Limb (tissue), 2 donors: ENCODE results near the gene APOC4.
A peak's percentile ranks its signal among the peaks of the same experiment; 100 is the strongest.
"Not testable (repeated sequence)": the region's sequence is repeated elsewhere in the genome, so short reads cannot be mapped to it uniquely, and the experiment has no call there.

Experiments used
- DNase-seq, 2 donors: peaks; one replicate each; pipeline ENCODE4 v3.0.0-alpha.2; 2016; ENCODE audit errors: extremely low spot score in 2 of 2

Gene APOC4

DNA sequence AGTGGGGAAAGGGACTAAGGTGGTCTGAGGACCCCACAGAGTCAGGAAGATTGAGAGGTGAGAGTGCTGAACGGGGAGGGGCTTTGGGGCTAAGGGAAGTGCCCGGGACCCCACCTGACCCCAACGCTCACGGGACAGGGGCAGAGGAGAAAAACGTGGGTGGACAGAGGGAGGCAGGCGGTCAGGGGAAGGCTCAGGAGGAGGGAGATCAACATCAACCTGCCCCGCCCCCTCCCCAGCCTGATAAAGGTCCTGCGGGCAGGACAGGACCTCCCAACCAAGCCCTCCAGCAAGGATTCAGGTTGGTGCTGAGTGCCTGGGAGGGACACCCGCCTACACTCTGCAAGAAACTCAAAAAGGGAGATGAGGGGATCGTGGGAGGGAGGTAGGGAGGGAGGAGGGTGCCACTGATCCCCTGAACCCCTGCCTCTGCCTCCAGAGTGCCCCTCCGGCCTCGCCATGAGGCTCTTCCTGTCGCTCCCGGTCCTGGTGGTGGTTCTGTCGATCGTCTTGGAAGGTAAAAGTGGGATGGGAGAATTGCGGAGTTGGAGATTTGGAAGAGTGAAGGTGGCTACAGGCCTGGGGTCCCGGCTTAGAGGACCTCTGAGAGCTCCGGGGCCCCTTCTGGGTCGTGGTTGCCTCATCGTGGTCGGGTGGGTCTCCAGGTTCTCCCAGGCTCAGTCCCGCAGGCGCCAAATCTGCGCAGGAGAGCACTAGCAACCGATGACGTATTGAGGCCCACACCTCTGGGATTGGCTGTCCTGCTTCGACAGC is 27.4 kb upstream of the APOC4 start, which contains the start of gene APOC1:
TSS of gene APOC1 (plus strand) at position 176 of the 774 bp plus-strand sequence. CDS start at position 460, 284 bp downstream.
- peak; percentile 89 to 94 for DNase-seq

DNA sequence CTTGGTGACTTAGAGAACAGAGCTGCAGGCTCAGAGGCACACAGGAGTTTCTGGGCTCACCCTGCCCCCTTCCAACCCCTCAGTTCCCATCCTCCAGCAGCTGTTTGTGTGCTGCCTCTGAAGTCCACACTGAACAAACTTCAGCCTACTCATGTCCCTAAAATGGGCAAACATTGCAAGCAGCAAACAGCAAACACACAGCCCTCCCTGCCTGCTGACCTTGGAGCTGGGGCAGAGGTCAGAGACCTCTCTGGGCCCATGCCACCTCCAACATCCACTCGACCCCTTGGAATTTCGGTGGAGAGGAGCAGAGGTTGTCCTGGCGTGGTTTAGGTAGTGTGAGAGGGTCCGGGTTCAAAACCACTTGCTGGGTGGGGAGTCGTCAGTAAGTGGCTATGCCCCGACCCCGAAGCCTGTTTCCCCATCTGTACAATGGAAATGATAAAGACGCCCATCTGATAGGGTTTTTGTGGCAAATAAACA is 17.8 kb upstream of the APOC4 start:
- DNase-seq = no peak

DNA sequence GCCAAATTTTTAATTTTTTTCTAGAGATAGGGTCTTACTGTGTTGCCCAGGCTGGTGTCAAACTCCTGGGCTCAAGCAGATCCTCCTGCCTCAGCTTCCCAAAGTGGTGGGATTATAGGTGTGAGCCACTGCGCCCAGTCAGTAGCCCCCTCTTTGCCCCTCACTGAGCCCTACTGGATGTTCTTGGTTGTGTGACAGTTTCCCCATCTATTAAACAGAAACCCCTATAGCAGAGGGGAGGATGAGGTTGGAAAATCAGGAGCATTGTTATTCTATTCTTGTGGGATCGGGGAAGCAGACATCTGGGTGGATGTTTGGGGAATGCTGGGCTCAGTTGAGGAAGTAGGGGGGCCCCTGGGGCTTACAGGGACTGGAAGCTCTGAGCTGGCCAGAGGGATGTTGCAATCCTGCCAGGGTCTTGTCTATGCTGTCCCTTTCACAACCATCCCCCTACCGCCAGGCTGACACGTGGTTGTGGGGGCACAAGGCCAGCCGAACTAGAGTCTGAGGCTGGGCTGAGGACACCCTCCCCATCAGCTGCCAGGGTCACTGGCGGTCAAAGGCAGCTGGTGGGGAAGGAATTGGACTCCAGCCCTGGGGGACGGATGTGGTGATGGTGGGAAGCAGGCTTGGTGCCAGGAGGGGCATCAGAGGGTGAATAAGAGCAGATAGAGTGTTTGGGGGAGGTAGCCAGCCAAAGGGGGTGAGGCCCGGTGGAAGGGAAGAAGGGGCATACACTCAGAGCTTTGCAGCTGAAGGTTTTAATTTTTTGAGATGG is 16.7 kb upstream of the APOC4 start:
- peak in 1 of 2 donors; percentile 39 for DNase-seq

DNA sequence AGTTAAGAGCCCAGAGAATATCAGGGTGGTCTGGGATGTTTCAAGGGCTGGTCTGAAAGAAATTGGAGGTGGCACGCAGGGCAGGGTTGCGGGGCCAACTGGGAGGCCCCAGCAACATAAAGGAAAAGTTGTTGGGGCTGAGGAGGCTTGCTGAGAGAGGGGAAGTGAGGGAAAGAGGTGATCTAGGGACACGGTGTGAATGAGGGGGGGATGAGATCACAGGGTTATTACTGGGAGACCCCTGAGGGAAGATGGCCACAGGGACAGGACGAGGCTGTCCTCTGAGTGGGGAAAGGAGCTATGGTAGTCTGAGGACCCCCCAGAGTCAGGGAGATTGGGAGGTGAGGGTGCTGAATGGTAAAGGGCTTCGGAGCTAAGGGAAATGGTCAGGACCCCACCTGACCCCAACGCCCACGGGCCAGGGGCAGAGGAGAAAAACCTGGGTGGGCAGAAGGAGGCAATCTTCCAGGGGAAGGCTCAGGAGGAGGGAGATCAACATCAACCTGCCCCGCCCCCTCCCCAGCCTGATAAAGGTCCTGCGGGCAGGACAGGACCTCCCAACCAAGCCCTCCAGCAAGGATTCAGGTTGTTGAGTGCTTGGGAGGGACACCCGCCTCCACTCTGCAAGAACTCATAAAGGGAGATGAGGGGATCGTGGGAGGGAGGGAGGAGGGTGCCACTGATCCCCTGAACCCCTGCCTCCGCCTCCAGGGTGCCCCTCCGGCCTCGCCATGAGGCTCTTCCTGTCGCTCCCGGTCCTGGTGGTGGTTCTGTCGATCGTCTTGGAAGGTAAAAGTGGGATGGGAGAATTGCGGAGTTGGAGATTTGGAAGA is 15.6 kb upstream of the APOC4 start:
- DNase-seq = not testable (repeated sequence)

DNA sequence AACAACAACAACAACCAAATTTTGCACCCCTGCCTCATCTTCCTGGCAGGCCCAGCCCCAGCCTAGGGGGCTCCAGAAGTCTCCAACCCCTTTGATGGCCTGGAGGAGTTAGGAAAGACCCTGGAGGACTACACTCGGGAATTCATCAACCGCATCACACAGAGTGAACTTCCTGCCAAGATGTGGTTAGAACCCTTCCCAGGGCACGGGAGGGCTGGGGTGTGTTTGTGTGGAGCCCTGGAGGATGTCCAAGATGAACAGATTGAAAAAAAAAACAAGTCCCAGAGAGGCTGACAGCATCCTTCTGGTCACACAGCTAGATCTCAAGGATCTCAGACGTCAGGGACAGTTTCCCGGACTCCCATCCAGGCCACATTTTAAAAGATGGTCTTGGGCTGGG is 14.3 kb upstream of the APOC4 start:
- no peak for DNase-seq

DNA sequence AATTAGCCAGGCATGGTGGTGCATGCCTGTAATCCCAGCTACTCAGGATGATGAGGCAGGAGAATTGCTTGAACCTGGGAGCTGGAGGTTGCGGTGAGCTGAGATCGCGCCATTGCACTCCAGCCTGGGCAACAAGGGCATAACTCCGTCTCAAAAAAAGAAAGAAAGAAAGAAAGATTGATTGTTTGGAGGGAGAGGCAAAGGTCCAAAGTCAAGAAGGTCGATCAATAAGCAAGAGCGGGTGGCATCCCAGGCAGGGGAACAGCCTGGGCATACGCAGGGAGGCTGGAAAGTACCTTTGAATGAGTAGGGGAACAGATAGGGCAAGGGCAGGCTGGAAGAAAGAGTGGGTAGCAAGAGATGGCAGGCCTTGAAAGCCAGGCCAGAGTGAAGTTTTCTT is 11.9 kb upstream of the APOC4 start:
- DNase-seq = no peak

DNA sequence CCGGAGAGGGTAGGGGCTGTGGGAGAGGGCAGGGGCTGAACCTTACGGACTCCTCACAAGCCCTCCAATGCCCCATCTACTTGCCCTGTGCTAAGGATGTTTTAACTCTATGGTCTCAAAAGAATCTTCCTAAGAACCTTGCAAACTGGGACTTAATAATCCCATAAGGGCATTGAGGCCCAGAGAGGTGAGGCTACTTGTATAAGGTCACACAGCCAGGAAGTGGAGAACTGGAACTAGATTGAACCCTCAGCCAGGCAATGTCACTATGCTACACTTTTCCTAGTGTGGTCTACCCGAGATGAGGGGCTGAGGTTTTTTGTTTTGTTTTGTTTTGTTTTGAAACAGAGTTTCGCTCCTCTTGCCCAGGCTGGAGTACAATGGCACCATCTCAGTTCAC is 10.5 kb upstream of the APOC4 start:
- DNase-seq = no peak

DNA sequence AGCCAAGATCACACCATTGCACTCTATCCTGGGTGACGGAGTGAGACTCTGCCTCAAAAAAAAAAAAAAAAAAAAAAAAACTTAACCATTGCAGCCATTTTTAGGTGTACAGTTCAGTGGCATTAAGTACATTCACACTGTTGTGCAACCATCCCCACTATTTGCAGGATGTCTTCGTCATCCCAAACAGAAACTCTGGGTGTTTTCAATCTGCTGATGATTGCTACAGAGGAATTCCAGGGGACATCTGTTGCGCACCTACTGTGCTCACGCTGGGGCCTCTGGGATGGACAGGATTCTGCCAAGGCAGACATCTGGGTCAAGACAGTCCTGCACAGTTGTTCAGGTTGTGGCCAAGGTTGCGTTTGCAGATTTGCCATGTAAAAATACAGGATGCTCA is 2.4 kb upstream of the APOC4 start:
- no peak for DNase-seq

DNA sequence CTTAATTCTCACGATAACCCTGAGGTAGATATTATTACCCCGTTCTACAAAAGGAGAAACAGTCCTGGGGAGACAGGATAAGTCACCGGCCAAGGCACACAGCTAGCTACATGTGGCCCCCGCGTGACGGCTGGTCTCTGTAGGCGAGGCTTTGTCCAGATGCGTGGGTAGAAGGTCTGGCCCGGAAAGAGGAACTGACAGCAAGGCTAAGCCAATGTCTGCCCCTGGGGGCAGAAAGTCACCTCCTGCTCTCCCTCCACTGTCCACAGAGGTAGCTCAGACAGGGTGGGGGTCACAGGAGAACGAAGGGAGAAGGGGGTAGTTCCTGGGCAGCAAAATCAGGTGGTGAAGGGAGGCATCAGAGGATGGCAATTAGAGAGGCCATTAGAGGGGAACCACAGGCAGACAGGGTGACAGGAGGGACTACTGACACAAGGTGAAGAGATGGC is 1.8 kb downstream of the APOC4 start:
- no peak for DNase-seq

DNA sequence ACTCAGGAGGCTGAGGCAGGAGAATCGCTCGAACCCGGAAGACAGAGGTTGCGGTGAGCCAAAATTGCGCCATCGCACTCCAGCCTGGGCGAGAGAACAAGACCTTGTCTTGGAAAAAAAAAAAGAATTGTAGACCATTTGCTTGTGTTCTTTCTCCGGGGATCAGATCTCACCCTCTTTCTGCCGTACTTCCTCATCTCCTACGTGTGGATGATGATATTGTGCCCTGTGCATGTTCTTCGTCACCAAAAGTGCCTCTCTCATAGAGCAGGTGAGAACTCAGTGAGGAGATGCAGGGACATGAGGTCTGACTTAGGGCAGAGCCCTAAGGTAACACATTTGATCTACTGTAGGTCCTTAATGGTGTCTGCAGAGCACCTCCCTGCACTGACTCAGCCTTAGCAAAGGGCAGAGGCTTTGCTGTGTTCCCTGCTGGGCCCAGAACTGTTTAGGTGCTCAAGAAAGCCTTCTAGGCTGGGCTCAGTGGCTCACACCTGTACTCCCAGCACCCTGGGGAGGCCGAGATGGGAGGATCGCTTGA is 5.1 kb downstream of the APOC4 start:
- DNase-seq = no peak

DNA sequence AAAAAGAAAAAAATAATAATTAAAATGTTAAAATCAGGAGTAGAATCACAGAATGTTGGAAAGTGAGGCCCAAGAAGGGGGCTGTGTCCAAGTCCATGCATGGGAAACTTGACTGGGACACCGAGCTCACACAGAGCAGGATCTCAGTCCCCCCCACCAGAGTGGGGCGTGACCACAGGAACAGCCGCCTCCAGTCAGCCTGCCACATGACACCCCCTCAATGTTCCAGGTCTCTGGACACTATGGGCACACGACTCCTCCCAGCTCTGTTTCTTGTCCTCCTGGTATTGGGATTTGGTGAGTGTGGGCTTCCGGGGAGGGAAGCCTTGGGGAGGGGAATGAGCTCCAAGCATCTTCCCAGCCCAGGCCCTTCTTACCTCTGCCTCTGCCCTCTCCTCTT is 6.2 kb downstream of the APOC4 start:
- no peak for DNase-seq

DNA sequence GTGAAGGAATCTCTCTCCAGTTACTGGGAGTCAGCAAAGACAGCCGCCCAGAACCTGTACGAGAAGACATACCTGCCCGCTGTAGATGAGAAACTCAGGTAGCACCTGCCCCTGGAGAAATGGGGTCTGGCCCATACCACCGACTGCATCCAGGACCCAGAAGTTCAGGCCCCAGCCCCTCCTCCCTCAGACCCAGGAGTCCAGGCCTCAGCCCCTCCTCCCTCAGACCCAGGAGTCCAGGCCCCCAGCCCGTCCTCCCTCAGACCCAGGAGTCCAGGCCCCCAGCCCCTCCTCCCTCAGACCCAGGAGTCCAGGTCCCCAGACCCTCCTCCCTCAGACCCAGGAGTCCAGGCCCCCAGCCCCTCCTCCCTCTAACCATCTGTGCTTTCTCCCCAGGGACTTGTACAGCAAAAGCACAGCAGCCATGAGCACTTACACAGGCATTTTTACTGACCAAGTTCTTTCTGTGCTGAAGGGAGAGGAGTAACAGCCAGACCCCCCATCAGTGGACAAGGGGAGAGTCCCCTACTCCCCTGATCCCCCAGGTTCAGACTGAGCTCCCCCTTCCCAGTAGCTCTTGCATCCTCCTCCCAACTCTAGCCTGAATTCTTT is 6.8 kb downstream of the APOC4 start:
- no peak for DNase-seq

DNA sequence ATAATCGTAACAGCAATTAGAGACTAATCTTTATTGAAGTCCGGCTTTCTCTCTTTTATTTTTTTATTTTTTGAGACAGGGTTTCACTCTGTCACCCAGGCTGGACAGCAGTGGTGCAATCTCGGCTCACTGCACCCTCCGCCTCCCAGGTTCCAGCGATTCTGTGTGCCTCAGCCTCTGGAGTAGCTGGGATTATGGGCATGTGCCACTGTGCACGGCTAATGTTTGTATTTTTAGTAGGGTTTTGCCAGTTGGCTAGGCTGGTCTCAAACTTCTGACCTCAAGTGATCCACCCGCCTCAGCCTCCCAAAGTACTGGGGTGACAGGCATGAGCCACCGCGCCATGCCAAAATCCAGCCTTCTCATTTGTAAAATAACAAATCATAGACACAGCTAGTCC is 7.5 kb downstream of the APOC4 start:
- DNase-seq = no peak

DNA sequence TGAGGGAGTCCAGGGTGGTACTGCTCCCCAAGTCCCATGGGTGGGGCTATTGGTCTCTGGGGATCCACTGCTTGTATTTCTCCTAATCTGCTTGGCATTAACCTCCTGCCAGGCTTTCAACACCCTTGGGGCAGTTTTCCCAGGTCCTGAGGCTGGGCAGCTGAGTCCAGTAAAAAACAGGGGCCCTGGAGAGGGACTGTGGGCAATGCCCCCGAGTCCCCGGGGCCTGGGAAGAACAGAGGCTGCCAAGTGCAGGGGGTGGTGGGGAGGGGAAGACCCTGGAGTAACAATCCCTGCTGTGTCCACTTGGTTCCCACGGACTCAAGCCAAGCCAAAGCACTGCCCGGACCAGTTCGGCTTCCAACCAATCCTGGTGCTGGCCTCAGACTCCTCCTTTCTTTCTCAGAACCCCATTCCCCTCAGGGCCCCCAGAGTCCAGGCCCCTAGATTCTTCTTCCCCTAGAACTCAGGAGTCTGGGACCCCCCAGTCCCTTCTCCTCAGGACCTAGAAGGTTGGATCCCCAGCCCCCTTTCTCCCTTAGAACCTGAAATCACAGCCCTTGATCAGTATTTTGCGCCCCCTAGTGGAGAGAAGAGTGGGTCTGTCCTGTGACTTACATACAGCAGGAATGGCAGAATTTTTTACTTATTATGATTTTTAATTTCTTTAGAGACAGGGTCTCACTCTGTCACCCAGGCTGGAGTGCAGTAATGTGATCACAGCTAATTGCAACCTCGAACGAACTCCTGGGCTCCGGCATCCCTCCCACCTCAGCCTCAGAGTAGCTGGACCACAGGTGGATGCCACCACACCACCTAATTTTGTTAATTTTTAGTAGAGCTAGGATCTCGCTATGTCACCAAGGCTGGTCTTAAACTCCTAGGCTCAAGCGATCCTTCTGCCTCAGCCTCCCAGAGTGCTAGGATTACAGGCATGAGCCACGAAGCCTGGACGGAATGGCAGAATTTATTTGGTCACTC is 9.4 kb downstream of the APOC4 start:
- DNase-seq = peak; percentile 72

DNA sequence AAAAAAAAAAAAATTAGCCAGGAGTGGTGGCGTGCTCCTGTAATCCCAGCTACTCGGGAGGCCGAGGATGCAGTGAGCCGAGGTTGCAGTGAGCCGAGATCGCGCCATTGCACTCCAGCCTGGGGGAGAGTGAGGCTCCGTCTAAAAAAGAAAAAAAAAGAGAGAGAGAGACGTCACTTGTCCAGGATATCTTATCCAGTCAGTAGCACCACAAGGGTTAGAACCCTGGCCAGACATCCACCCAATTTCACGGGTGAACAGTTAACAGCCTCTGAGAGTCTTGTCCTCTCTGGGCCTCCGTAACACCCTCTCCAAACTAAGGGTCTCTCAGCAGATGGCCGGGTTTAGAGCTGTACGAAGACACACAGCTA is 12.2 kb downstream of the APOC4 start:
- no peak for DNase-seq

DNA sequence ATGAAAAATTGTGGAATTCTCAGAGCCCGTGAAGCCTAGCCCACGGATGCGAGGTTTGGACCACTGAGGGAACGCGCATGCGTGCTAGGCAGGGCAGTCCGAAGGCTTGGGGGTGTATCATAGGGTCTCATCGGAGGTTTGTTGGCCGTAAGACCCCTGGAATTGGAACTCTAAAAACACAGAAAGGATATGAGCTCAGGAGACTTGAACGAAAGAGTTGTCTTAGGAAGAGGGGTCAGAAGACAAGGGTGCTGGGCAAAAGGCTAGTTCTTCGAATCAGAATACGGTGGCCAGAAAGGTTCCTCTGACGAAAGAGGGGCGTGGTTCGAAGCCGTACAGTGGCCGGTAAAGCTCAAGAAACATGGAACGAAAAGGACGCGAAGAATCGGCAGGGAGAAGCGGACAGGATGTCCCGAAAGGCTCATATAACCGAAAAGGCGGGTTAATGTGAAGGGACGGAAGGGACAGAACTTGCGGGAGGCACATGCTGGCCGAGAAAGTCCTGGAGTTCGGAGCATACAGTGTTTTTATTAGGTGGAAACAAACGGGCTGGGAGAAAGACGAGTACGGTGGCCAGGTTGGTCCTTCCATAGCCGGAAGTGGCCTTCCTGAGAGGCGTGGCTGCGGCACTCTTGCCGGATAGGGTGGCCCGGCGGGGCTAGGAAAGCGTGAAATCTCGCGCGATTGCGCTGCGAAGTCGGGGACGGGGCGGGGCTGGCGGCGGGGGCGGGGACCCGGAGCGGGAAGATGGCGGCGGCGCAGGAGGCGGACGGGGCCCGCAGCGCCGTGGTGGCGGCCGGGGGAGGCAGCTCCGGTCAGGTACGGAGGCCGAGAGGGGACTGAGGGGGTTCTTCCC is 12.8 kb downstream of the APOC4 start, which contains the start of gene CLPTM1:
TSS of gene CLPTM1 (plus strand) at position 732 of the 856 bp plus-strand sequence. CDS start at position 748, 16 bp downstream.
- DNase-seq = peak; percentile 98

DNA sequence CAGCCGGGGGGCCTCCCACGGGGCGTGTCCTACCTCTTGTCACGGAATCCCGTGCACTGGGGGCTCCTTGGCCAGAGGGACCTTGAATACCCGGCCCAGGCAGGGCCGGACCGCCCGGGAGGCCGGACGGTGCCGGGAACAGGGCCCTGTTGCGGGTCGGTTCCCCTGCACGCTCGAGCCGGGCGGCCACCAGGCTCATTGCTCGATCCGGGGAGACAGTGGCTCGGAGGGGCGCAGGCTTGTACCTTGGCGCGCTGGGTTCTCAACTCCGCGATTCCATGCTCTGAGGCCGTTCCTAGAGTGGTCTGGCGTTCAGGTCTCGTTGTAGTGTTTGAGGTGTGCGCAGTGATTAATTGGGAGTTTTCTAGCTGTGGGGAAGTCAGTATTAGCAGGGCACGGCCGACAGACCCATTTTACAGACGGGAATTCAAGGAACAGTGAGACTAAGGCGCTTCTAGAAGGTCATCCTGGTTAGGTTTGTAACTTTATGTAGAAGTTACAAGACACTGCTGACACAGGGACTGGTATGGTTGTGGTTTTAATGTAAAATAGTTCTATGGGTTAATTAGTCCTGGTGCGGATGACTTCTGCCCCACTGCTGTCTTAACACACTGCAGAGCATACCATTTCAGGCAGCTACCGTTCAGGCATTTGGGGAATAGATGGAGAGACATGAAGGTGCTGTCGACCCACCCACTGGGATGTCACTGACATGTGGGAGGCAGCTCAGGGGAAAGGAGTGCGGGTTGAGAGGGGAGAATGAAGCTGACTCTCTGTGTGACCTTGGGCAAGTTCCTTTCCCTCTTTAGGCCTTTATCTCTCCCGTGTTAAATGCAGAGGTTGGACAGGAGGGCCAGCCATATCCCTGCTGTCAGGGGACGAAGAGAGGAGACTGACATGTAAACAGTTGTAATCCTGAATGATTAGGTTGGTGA is 13.7 kb downstream of the APOC4 start:
- DNase-seq = no peak

DNA sequence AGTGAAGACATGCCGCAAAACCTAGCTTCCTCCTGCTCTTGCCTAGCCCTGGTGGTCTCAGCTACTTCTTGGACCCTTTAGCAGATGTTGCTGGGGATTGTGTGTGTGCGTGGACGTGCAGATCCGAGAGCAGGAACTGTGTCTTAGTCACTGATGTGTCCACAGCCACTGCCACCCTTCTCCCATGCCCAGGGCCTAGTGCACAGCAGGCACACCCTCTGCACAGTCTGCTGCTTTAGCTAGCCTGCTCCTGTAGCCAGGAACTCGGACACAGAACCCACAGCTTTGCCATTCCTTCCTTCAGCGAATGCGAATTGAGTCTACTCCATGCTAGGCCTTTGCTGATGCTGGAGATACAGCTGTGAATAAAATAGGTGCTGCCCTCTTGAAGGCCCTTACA is 15.5 kb downstream of the APOC4 start:
- DNase-seq = no peak
